Smooth muscle cell (in vitro differentiated cells): ENCODE data around the gene PANK4. TPM values are rescaled to one million over a fixed set of nuclear protein-coding genes. Genes with fewer than 3 reads are reported as not detected.

Experiments used
- DNase-seq: peaks from one replicate; lab custom pipeline; 2025; ENCODE audit not compliant: unreplicated experiment; lab: John Stamatoyannopoulos, UW
- H2AFZ ChIP-seq: fragments of 200-600 bp; sonication (generic); 2 replicates; pipeline ENCODE4 v1.6.0; 2016; ENCODE audit warnings: antibody characterized with exemption, low read depth, mild to moderate bottlenecking
- H3F3A ChIP-seq: fragments of 200-600 bp; sonication (generic); 2 replicates; pipeline ENCODE4 v1.6.0; 2017; ENCODE audit warnings: antibody characterized with exemption, low read depth
- H3K27ac ChIP-seq: fragments of 200-600 bp; sonication (generic); 2 replicates; pipeline ENCODE4 v1.5.1; 2016; ENCODE audit warnings: low read depth, mild to moderate bottlenecking
- H3K27me3 ChIP-seq: fragments of 200-600 bp; sonication (generic); 2 replicates; pipeline ENCODE4 v1.6.1; 2016; ENCODE audit warnings: low read depth, mild to moderate bottlenecking
- H3K36me3 ChIP-seq: fragments of 200-600 bp; sonication (generic); 2 replicates; pipeline ENCODE4 v1.5.1; 2016; ENCODE audit warnings: low read depth
- H3K4me1 ChIP-seq: fragments of 200-600 bp; sonication (generic); 2 replicates; pipeline ENCODE4 v1.5.1; 2016; ENCODE audit warnings: low read depth
- H3K4me2 ChIP-seq: fragments of 200-600 bp; sonication (generic); 2 replicates; pipeline ENCODE4 v1.6.0; 2016; ENCODE audit warnings: mild to moderate bottlenecking
- H3K4me3 ChIP-seq: fragments of 200-600 bp; sonication (generic); 2 replicates; pipeline ENCODE4 v1.5.1; 2016; ENCODE audit warnings: mild to moderate bottlenecking
- H3K79me2 ChIP-seq: fragments of 200-600 bp; sonication (generic); 2 replicates; pipeline ENCODE4 v1.6.0; 2016; ENCODE audit warnings: low read depth, mild to moderate bottlenecking
- H3K9ac ChIP-seq: fragments of 200-600 bp; sonication (generic); 2 replicates; pipeline ENCODE4 v1.6.0; 2016; ENCODE audit warnings: low read depth
- H3K9me3 ChIP-seq: fragments of 200-600 bp; sonication (generic); replicated peaks from 2 replicates; pipeline ENCODE4 v1.5.1; 2016; ENCODE audit warnings: low read depth
- H4K20me1 ChIP-seq: fragments of 200-600 bp; sonication (generic); 2 replicates; pipeline ENCODE4 v1.6.0; 2016; ENCODE audit warnings: low read depth
- CTCF ChIP-seq: fragments of 200-600 bp; sonication (generic); IDR thresholded peaks from 2 replicates; pipeline ENCODE4 v1.5.1; 2017; ENCODE audit warnings: borderline replicate concordance, mild to moderate bottlenecking, antibody characterized with exemption; ENCODE audit not compliant: insufficient read depth, poor library complexity, severe bottlenecking
- WGBS: methylation state at CpG from one replicate; pipeline ENCODE4 v1.1.7; 2016; ENCODE audit warnings: low lambda C conversion rate; 5-methylcytosine and 5-hydroxymethylcytosine counted together
- polyA plus RNA-seq: library from polyadenylated mRNA; unstranded; fragments of >200 nt; fragmentation: Nextera tagmentation; extraction: Ambion mirVana; gene quantifications from 2 replicates; pipeline ENCODE4 v1.2.1, GENCODE V29; 2016
- total RNA-seq: library from RNA; depleted of rRNA; stranded (reverse); fragments of >200 nt; gene quantifications from 2 replicates; pipeline ENCODE4 v1.2.3, GENCODE V29; 2014

The PANK4 gene
- total and polyA plus RNA-seq, 2 experiments from 2014 or later = 28.4 to 28.7 TPM

- Histone ChIP-seq H3K4me2 (no peak overlapping the region), H3F3A (no peaks in the 10 kb centered on the region), H3K36me3 (no peaks in the 10 kb centered on the region), H3K9ac (no peak overlapping the region), H3K79me2 (no peaks in the 10 kb centered on the region), H3K9me3 (no peaks in the 10 kb centered on the region), H3K4me3 (no peak overlapping the region), H2AFZ (no peak overlapping the region), H3K4me1 (no peaks in the 10 kb centered on the region), H3K27ac (no peak overlapping the region), H3K27me3 (no peaks in the 10 kb centered on the region), H4K20me1 (peaks cover 29% of the 10 kb centered on the region)
- no peak for TF ChIP-seq CTCF
- 83% methylated on average over 21 of the region's 22 CpGs for WGBS
- DNase-seq = no peak
Measured at GRCh38 chr1:2504949-2505272, 21.5 kb downstream of the PANK4 start.

GRCh38 chr1:2504225-2504948 lies 22.0 kb downstream of the PANK4 start:
- peaks cover 26% of the 10 kb centered on the region for H4K20me1 ChIP-seq
- no peak overlapping the region for H3K9ac ChIP-seq
- H3K4me3 ChIP-seq = no peak overlapping the region
- DNase-seq = no peak
- H3K4me2 ChIP-seq = no peak overlapping the region
- H3K27ac ChIP-seq = no peak overlapping the region
- H3K79me2 ChIP-seq = no peaks in the 10 kb centered on the region
- no peak for TF ChIP-seq CTCF
- no peaks in the 10 kb centered on the region for H3K27me3 ChIP-seq
- 93% methylated on average over 36 of the region's 36 CpGs for WGBS
- H3K9me3 ChIP-seq = no peaks in the 10 kb centered on the region
- H3K36me3 ChIP-seq = no peaks in the 10 kb centered on the region
- no peak overlapping the region for H2AFZ ChIP-seq
- H3K4me1 ChIP-seq = no peaks in the 10 kb centered on the region
- no peaks in the 10 kb centered on the region for H3F3A ChIP-seq

GRCh38 chr1:2503554-2504224 lies 22.7 kb downstream of the PANK4 start:
- Histone ChIP-seq H3K4me1 (no peaks in the 10 kb centered on the region), H3K36me3 (no peaks in the 10 kb centered on the region), H3K9ac (no peak overlapping the region), H3K4me2 (no peak overlapping the region), H3K4me3 (no peak overlapping the region), H3K27ac (no peak overlapping the region), H3F3A (no peaks in the 10 kb centered on the region), H3K27me3 (no peaks in the 10 kb centered on the region), H3K9me3 (no peaks in the 10 kb centered on the region), H4K20me1 (peaks cover 22% of the 10 kb centered on the region), H3K79me2 (no peaks in the 10 kb centered on the region), H2AFZ (no peak overlapping the region)
- WGBS = 79% methylated on average over 19 of the region's 42 CpGs
- no peak for DNase-seq
- no peak for TF ChIP-seq CTCF
